GM12865 (cell line): ENCODE data around the gene BBS9.
"Not testable (repeated sequence)": the region's sequence is repeated elsewhere in the genome, so short reads cannot be mapped to it uniquely, and the experiment has no call there.

Experiments used
- DNase-seq: peaks from one replicate; pipeline ENCODE4 v3.0.0; 2010; ENCODE audit warnings: low read depth
- H3K4me3 ChIP-seq: 2 replicates; pipeline ENCODE4 v1.5.1; 2011; ENCODE audit warnings: mild to moderate bottlenecking, low read depth, low read length, control low read depth
- CTCF ChIP-seq: IDR thresholded peaks from 2 replicates; pipeline ENCODE4 v1.5.1; 2011; ENCODE audit warnings: low read length, control low read depth, low read depth, inconsistent platforms; ENCODE audit not compliant: insufficient read depth; ENCODE audit errors: missing control alignments

Gene BBS9

GRCh38 chr7:33212144-33212543, 82.8 kb downstream of the BBS9 start:
- no peak overlapping the region for H3K4me3 ChIP-seq
- DNase-seq: no peak
- no peak for TF ChIP-seq CTCF

GRCh38 chr7:33215992-33216391, 86.6 kb downstream of the BBS9 start:
- no peak for DNase-seq
- no peak for TF ChIP-seq CTCF
- no peak overlapping the region for H3K4me3 ChIP-seq

- TF ChIP-seq CTCF: no peak
- DNase-seq: no peak
- H3K4me3 ChIP-seq: no peak overlapping the region
Measured at GRCh38 chr7:33217595-33217994, 88.2 kb downstream of the BBS9 start.

GRCh38 chr7:33218841-33219535, 89.6 kb downstream of the BBS9 start:
- DNase-seq: not testable (repeated sequence)

GRCh38 chr7:33220231-33220630, 90.9 kb downstream of the BBS9 start:
- TF ChIP-seq CTCF: no peak
- H3K4me3 ChIP-seq: no peak overlapping the region
- DNase-seq: no peak

More at GRCh38 chr7:33218841-33219535, 89.6 kb downstream of the BBS9 start:
- not testable (repeated sequence) for H3K4me3 ChIP-seq

- DNase-seq: no peak
- no peak for TF ChIP-seq CTCF
- H3K4me3 ChIP-seq: no peak overlapping the region
Measured at GRCh38 chr7:33221390-33221789, 92.0 kb downstream of the BBS9 start.

- no peak overlapping the region for H3K4me3 ChIP-seq
- no peak for TF ChIP-seq CTCF
- no peak for DNase-seq
Measured at GRCh38 chr7:33232632-33233145, 103.3 kb downstream of the BBS9 start.
